ENCODE results near the gene PARD3B. TPM values are rescaled to one million over a fixed set of nuclear protein-coding genes. Genes with fewer than 3 reads are reported as not detected.

The PARD3B gene
- total and polyA plus RNA-seq, 2 experiments from 2014 or later, result 3.5 to 4.4 TPM

GRCh38 chr2:205358351-205358815, 813.1 kb downstream of the PARD3B start:
- peaks cover 4% of the 10 kb centered on the region; the same call in 1 of the 2 replicates for H3K9me2 ChIP-seq (ENCODE audit: insufficient read depth)
- peaks cover 4% of the 10 kb centered on the region; the same call in 1 of the 2 replicates for H3K4me1 ChIP-seq (ENCODE audit: insufficient read depth)
- Mint-ChIP-seq H3K4me1 (peaks cover 36% of the 10 kb centered on the region), H3K27ac (peak overlapping the region; percentile 93), H3K36me3 (ENCODE audit: low read depth) (peaks cover 4% of the 10 kb centered on the region; the same call in 2 of the 3 replicates), H3K27me3 (ENCODE audit: insufficient read depth, low read depth, poor library complexity) (no peaks in the 10 kb centered on the region), H3K4me3 (peak overlapping the region; percentile 37; the same call in 2 of the 3 replicates), H3K9me3 (no peaks in the 10 kb centered on the region; the same call in 1 of the 3 replicates)
- no peaks in the 10 kb centered on the region for H3K79me2 ChIP-seq (replicated peaks; ENCODE audit: insufficient read depth)
- no peaks in the 10 kb centered on the region for H3K36me3 ChIP-seq (ENCODE audit: insufficient read depth)
- ATAC-seq, result peak; percentile 84
- H3K4me2 ChIP-seq, result 0 out of 2 replicates have a peak overlapping the region, but pooled peaks have one; percentile 10
- no peaks in the 10 kb centered on the region for H3F3A ChIP-seq (replicated peaks; ENCODE audit: low read depth)
- H4K20me1 ChIP-seq (replicated peaks; ENCODE audit: insufficient read depth), result no peaks in the 10 kb centered on the region
- peak overlapping the region; percentile 92 for H3K27ac ChIP-seq (ENCODE audit: low read depth)
- TF ChIP-seq NANOG (IDR thresholded peaks at IDR 0.05; ENCODE audit: borderline replicate concordance) (peak; percentile 44; the same call in 1 of the 2 replicates), CREB1 (CRISPR knock-in tag; IDR thresholded peaks at IDR 0.05; ENCODE audit: low read depth) (no peak)
- no peak overlapping the region for H2AFZ ChIP-seq
- H3K4me3 ChIP-seq, result no peak overlapping the region
- peak; percentile 81 for DNase-seq (ENCODE audit: low spot score)
- no peaks in the 10 kb centered on the region for H3K27me3 ChIP-seq (ENCODE audit: insufficient read depth)

GRCh38 chr2:205361272-205361671, 816.0 kb downstream of the PARD3B start:
- Histone ChIP-seq H3F3A (replicated peaks; ENCODE audit: low read depth) (no peaks in the 10 kb centered on the region), H3K9me2 (ENCODE audit: insufficient read depth) (no peaks in the 10 kb centered on the region), H3K4me2 (no peak overlapping the region), H3K36me3 (ENCODE audit: insufficient read depth) (no peaks in the 10 kb centered on the region), H3K27me3 (ENCODE audit: insufficient read depth) (no peaks in the 10 kb centered on the region), H3K27ac (ENCODE audit: low read depth) (no peak overlapping the region), H3K79me2 (replicated peaks; ENCODE audit: insufficient read depth) (no peaks in the 10 kb centered on the region), H3K4me3 (no peak overlapping the region), H2AFZ (no peak overlapping the region), H4K20me1 (replicated peaks; ENCODE audit: insufficient read depth) (no peaks in the 10 kb centered on the region), H3K4me1 (ENCODE audit: insufficient read depth) (peaks cover 4% of the 10 kb centered on the region; the same call in 1 of the 2 replicates)
- H3K4me1 Mint-ChIP-seq, result peaks cover 40% of the 10 kb centered on the region
- H3K4me3 Mint-ChIP-seq, result no peak overlapping the region
- DNase-seq (ENCODE audit: low spot score), result no peak
- H3K27ac Mint-ChIP-seq, result no peak overlapping the region
- H3K36me3 Mint-ChIP-seq (ENCODE audit: low read depth), result no peaks in the 10 kb centered on the region
- TF ChIP-seq CTCF (conservative IDR thresholded peaks at IDR 0.05; ENCODE audit: low read depth in 2 of 2) (no peak), POLR2AphosphoS5 (IDR thresholded peaks at IDR 0.05; ENCODE audit: low read depth) (no peak), REST (IDR thresholded peaks at IDR 0.05; ENCODE audit: unreplicated experiment) (no peak), NANOG (IDR thresholded peaks at IDR 0.05; ENCODE audit: borderline replicate concordance) (no peak)
- no peak for ATAC-seq
- no peaks in the 10 kb centered on the region; the same call in 2 of the 3 replicates for H3K9me3 Mint-ChIP-seq
- H3K27me3 Mint-ChIP-seq (ENCODE audit: insufficient read depth, low read depth, poor library complexity), result peaks cover 4% of the 10 kb centered on the region
